ENCODE results near the gene ZNF214.

The ZNF214 gene

GRCh38 chr11:7030836-7031235 lies 10.7 kb upstream of the ZNF214 start:
- Histone ChIP-seq H3K27ac (ENCODE audit: insufficient read depth, low read depth, low read length, poor library complexity, severe bottlenecking) (no peak overlapping the region), H3K4me3 (ENCODE audit: insufficient read depth, low read depth, low read length) (no peak overlapping the region), H3K4me1 (ENCODE audit: control insufficient read depth, insufficient read depth, low read length) (no peaks in the 10 kb centered on the region), H3K27me3 (ENCODE audit: control insufficient read depth, insufficient read depth, low read length, poor library complexity, severe bottlenecking) (no peaks in the 10 kb centered on the region), H3K36me3 (ENCODE audit: control insufficient read depth, insufficient read depth, low read length) (no peaks in the 10 kb centered on the region), H3K9me3 (ENCODE audit: control insufficient read depth, low read length) (no peaks in the 10 kb centered on the region)
- WGBS, 2 experiments: 90 to 94% methylated on average over 16 of the region's 16 CpGs

- no peaks in the 10 kb centered on the region for H3K27me3 ChIP-seq (ENCODE audit: control insufficient read depth, insufficient read depth, low read length, poor library complexity, severe bottlenecking)
- H3K27ac ChIP-seq (ENCODE audit: insufficient read depth, low read depth, low read length, poor library complexity, severe bottlenecking): no peak overlapping the region
- no peaks in the 10 kb centered on the region for H3K36me3 ChIP-seq (ENCODE audit: control insufficient read depth, insufficient read depth, low read length)
- H3K9me3 ChIP-seq (ENCODE audit: control insufficient read depth, low read length): no peaks in the 10 kb centered on the region
- WGBS, 2 experiments: 93 to 98% methylated on average over 3 of the region's 3 CpGs
- H3K4me3 ChIP-seq (ENCODE audit: insufficient read depth, low read depth, low read length): no peak overlapping the region
- H3K4me1 ChIP-seq (ENCODE audit: control insufficient read depth, insufficient read depth, low read length): no peaks in the 10 kb centered on the region
Observed at GRCh38 chr11:7028141-7028540, 8.0 kb upstream of the ZNF214 start.

GRCh38 chr11:7021318-7021717 lies 1.2 kb upstream of the ZNF214 start:
- Histone ChIP-seq H3K36me3 (ENCODE audit: control insufficient read depth, insufficient read depth, low read length) (no peaks in the 10 kb centered on the region), H3K4me1 (ENCODE audit: control insufficient read depth, insufficient read depth, low read length) (no peaks in the 10 kb centered on the region), H3K27ac (ENCODE audit: insufficient read depth, low read depth, low read length, poor library complexity, severe bottlenecking) (no peak overlapping the region), H3K27me3 (ENCODE audit: control insufficient read depth, insufficient read depth, low read length, poor library complexity, severe bottlenecking) (peaks cover 3% of the 10 kb centered on the region), H3K9me3 (ENCODE audit: control insufficient read depth, low read length) (no peaks in the 10 kb centered on the region), H3K4me3 (ENCODE audit: insufficient read depth, low read depth, low read length) (no peak overlapping the region)
- WGBS, 2 experiments: 91 to 97% methylated on average over 4 to 5 of the region's 5 CpGs

GRCh38 chr11:7019500-7020182 lies 505 bp downstream of the ZNF214 start:
- Histone ChIP-seq H3K36me3 (ENCODE audit: control insufficient read depth, insufficient read depth, low read length) (no peaks in the 10 kb centered on the region), H3K4me1 (ENCODE audit: control insufficient read depth, insufficient read depth, low read length) (no peaks in the 10 kb centered on the region), H3K27ac (ENCODE audit: insufficient read depth, low read depth, low read length, poor library complexity, severe bottlenecking) (peak overlapping the region; percentile 76), H3K27me3 (ENCODE audit: control insufficient read depth, insufficient read depth, low read length, poor library complexity, severe bottlenecking) (peaks cover 3% of the 10 kb centered on the region), H3K4me3 (ENCODE audit: insufficient read depth, low read depth, low read length) (peak overlapping the region; percentile 97), H3K9me3 (ENCODE audit: control insufficient read depth, low read length) (no peaks in the 10 kb centered on the region)
- WGBS, 2 experiments: 12 to 14% methylated on average over 26 of the region's 26 CpGs

GRCh38 chr11:7016011-7016410 lies 4.1 kb downstream of the ZNF214 start:
- 100% methylated on average over 1 of the region's 1 CpG for WGBS, 2 experiments
- Histone ChIP-seq H3K9me3 (ENCODE audit: control insufficient read depth, low read length) (no peaks in the 10 kb centered on the region), H3K27me3 (ENCODE audit: control insufficient read depth, insufficient read depth, low read length, poor library complexity, severe bottlenecking) (no peaks in the 10 kb centered on the region), H3K4me1 (ENCODE audit: control insufficient read depth, insufficient read depth, low read length) (no peaks in the 10 kb centered on the region), H3K4me3 (ENCODE audit: insufficient read depth, low read depth, low read length) (no peak overlapping the region), H3K36me3 (ENCODE audit: control insufficient read depth, insufficient read depth, low read length) (no peaks in the 10 kb centered on the region), H3K27ac (ENCODE audit: insufficient read depth, low read depth, low read length, poor library complexity, severe bottlenecking) (no peak overlapping the region)

GRCh38 chr11:7014118-7014517 lies 6.0 kb downstream of the ZNF214 start:
- 100% methylated on average over 1 of the region's 1 CpG; no CpG with 5 or more reads in 1 of the 2 experiments for WGBS, 2 experiments
- Histone ChIP-seq H3K27me3 (ENCODE audit: control insufficient read depth, insufficient read depth, low read length, poor library complexity, severe bottlenecking) (no peaks in the 10 kb centered on the region), H3K36me3 (ENCODE audit: control insufficient read depth, insufficient read depth, low read length) (no peaks in the 10 kb centered on the region), H3K4me3 (ENCODE audit: insufficient read depth, low read depth, low read length) (no peak overlapping the region), H3K4me1 (ENCODE audit: control insufficient read depth, insufficient read depth, low read length) (no peaks in the 10 kb centered on the region), H3K9me3 (ENCODE audit: control insufficient read depth, low read length) (no peaks in the 10 kb centered on the region), H3K27ac (ENCODE audit: insufficient read depth, low read depth, low read length, poor library complexity, severe bottlenecking) (no peak overlapping the region)

- WGBS, 2 experiments: 81 to 89% methylated on average over 3 of the region's 3 CpGs
Observed at GRCh38 chr11:7004482-7004881, 15.7 kb downstream of the ZNF214 start.

GRCh38 chr11:6995703-6996102 lies 24.4 kb downstream of the ZNF214 start:
- Histone ChIP-seq H3K27me3 (ENCODE audit: control insufficient read depth, insufficient read depth, low read length, poor library complexity, severe bottlenecking) (no peaks in the 10 kb centered on the region), H3K36me3 (ENCODE audit: control insufficient read depth, insufficient read depth, low read length) (peaks cover 3% of the 10 kb centered on the region), H3K9me3 (ENCODE audit: control insufficient read depth, low read length) (no peaks in the 10 kb centered on the region), H3K27ac (ENCODE audit: insufficient read depth, low read depth, low read length, poor library complexity, severe bottlenecking) (no peak overlapping the region), H3K4me3 (ENCODE audit: insufficient read depth, low read depth, low read length) (no peak overlapping the region), H3K4me1 (ENCODE audit: control insufficient read depth, insufficient read depth, low read length) (no peaks in the 10 kb centered on the region)

More at GRCh38 chr11:7004482-7004881, 15.7 kb downstream of the ZNF214 start:
- H3K36me3 ChIP-seq (ENCODE audit: control insufficient read depth, insufficient read depth, low read length): peaks cover 9% of the 10 kb centered on the region
- H3K27ac ChIP-seq (ENCODE audit: insufficient read depth, low read depth, low read length, poor library complexity, severe bottlenecking): no peak overlapping the region
- H3K4me1 ChIP-seq (ENCODE audit: control insufficient read depth, insufficient read depth, low read length): no peaks in the 10 kb centered on the region
- no peaks in the 10 kb centered on the region for H3K27me3 ChIP-seq (ENCODE audit: control insufficient read depth, insufficient read depth, low read length, poor library complexity, severe bottlenecking)
- H3K9me3 ChIP-seq (ENCODE audit: control insufficient read depth, low read length): no peaks in the 10 kb centered on the region
- no peak overlapping the region for H3K4me3 ChIP-seq (ENCODE audit: insufficient read depth, low read depth, low read length)

GRCh38 chr11:6992457-6993417 lies 27.4 kb downstream of the ZNF214 start:
- Histone ChIP-seq H3K36me3 (ENCODE audit: control insufficient read depth, insufficient read depth, low read length) (no peaks in the 10 kb centered on the region), H3K27me3 (ENCODE audit: control insufficient read depth, insufficient read depth, low read length, poor library complexity, severe bottlenecking) (no peaks in the 10 kb centered on the region), H3K4me1 (ENCODE audit: control insufficient read depth, insufficient read depth, low read length) (no peaks in the 10 kb centered on the region), H3K9me3 (ENCODE audit: control insufficient read depth, low read length) (no peaks in the 10 kb centered on the region), H3K27ac (ENCODE audit: insufficient read depth, low read depth, low read length, poor library complexity, severe bottlenecking) (no peak overlapping the region), H3K4me3 (ENCODE audit: insufficient read depth, low read depth, low read length) (no peak overlapping the region)
- 77 to 79% methylated on average over 11 of the region's 11 CpGs for WGBS, 2 experiments

GRCh38 chr11:6992026-6992425 lies 28.1 kb downstream of the ZNF214 start:
- WGBS, 2 experiments: 79 to 90% methylated on average over 1 to 2 of the region's 2 CpGs
- no peaks in the 10 kb centered on the region for H3K36me3 ChIP-seq (ENCODE audit: control insufficient read depth, insufficient read depth, low read length)
- H3K27ac ChIP-seq (ENCODE audit: insufficient read depth, low read depth, low read length, poor library complexity, severe bottlenecking): peak overlapping the region; percentile 44
- no peaks in the 10 kb centered on the region for H3K4me1 ChIP-seq (ENCODE audit: control insufficient read depth, insufficient read depth, low read length)
- H3K27me3 ChIP-seq (ENCODE audit: control insufficient read depth, insufficient read depth, low read length, poor library complexity, severe bottlenecking): no peaks in the 10 kb centered on the region
- H3K9me3 ChIP-seq (ENCODE audit: control insufficient read depth, low read length): no peaks in the 10 kb centered on the region
- no peak overlapping the region for H3K4me3 ChIP-seq (ENCODE audit: insufficient read depth, low read depth, low read length)

Measured in ectodermal cell (in vitro differentiated cells).